ENCODE data around the gene XIRP1.

The XIRP1 gene

DNA sequence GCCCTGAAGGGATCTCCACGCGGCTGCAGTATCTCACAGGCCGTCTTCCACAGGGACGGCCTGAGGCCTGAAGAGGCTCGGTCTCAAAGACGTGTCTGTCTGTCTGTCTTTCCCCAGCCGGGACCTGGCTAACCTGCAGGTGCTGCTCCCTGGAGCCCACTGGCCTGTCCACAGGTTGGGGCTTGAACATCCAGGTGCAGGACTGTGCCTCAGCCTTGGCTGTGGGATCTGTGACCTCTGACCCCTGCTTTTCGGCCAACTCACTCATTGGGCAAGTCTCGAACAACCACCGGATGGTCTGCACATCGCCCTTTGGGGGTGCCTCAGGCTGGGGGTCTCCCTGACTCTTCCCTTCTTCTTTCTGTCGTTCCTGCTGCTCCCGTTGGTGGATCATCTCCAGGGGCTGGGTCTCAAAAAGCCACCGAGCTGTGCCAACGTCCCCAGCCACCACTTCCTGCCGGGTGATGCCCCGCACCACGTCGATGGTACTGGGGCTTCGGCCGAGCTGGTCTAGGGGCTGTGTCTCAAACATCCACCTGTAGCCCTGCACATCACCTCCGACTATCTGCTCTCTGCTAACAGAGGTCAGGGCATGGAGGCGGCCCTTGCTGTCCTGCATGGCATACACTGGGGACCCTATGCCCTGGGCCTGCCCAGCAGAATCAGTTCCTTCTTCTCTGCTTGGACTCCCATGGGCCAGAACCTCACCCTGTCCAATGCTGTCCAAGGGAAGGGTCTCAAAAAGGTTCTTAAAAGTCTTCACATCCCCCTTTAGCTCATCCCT lies 4.8 kb downstream of the XIRP1 start:
- TF ChIP-seq, protein P1, sequence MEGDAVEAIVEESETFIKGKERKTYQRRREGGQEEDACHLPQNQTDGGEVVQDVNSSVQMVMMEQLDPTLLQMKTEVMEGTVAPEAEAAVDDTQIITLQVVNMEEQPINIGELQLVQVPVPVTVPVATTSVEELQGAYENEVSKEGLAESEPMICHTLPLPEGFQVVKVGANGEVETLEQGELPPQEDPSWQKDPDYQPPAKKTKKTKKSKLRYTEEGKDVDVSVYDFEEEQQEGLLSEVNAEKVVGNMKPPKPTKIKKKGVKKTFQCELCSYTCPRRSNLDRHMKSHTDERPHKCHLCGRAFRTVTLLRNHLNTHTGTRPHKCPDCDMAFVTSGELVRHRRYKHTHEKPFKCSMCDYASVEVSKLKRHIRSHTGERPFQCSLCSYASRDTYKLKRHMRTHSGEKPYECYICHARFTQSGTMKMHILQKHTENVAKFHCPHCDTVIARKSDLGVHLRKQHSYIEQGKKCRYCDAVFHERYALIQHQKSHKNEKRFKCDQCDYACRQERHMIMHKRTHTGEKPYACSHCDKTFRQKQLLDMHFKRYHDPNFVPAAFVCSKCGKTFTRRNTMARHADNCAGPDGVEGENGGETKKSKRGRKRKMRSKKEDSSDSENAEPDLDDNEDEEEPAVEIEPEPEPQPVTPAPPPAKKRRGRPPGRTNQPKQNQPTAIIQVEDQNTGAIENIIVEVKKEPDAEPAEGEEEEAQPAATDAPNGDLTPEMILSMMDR (IDR thresholded peaks at IDR 0.05; ENCODE audit: low read depth, low read length) = no peak
- in situ Hi-C loops (cut with HindIII; ENCODE audit: low sequenced_read_pairs) = no loop called here
- DNase-seq (ENCODE audit: low read depth, low spot score) = no peak
- H3K4me3 ChIP-seq (ENCODE audit: low read depth, low read length) = no peak overlapping the region

DNA sequence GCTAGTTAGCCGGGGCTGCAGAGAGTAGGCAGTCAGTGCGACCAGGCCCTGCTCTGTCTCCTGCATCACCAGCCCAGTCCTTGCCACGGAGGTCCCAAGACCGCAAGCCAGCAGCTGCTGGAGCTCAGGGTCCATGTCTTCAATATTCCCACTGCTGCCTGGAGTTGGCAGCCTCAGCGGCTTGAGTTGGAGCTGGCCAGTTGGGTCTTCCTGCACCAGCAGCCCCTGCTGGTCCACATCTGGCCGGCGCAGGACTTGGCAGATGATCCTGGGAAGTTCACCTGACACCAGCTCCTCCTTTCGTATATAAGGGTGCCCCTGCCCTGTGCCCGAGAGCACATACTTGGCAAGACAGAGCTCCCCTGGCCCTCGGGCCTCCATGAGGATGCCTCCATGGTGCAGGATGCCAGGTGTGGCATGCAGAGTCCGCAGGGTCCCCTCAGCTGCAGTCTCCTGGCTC lies 5.7 kb downstream of the XIRP1 start:
- TF ChIP-seq, protein P1 (IDR thresholded peaks at IDR 0.05; ENCODE audit: low read depth, low read length) = no peak
- H3K4me3 ChIP-seq (ENCODE audit: low read depth, low read length) = no peak overlapping the region
- no peak for DNase-seq (ENCODE audit: low read depth, low spot score)
- in situ Hi-C loops (cut with HindIII; ENCODE audit: low sequenced_read_pairs) = no loop called here

DNA sequence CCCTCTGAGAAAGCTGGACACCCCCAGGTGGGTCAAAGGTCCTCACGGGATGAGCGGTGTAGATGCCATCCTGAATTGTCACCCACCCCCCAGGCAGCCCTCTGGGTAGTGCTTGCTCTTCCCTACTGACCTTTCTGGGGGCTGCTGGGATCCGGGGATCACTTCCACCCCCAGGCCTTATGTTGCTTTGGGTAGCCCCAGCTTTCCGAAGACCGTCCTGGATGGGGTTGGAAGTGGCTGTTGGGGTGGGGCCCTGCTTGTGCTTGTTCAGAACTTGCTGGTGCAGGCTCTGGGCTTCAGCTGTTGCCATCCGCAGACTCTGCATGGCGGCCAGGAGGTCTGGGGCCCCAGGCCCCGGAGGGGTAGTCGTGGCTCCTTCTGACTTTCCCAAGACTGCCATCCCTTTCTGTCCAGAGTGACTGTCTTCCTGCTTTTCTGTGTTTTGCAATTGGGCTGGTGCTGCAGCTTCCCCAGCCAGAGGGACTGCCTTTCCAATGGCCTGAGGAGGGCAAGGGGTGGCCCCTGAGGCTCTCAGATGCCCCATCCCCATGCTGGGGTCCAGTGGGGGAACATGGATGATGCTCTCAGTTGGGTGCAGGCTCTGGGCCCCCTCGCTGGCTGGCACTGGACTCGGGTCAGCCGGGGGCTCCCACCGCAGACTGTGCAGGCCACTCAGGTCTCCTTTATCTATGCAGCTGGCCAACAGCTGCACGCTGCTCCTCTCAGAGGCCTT lies 6.3 kb downstream of the XIRP1 start:
- TF ChIP-seq, protein P1 (IDR thresholded peaks at IDR 0.05; ENCODE audit: low read depth, low read length) = no peak
- in situ Hi-C loops (cut with HindIII; ENCODE audit: low sequenced_read_pairs) = no loop called here

DNA sequence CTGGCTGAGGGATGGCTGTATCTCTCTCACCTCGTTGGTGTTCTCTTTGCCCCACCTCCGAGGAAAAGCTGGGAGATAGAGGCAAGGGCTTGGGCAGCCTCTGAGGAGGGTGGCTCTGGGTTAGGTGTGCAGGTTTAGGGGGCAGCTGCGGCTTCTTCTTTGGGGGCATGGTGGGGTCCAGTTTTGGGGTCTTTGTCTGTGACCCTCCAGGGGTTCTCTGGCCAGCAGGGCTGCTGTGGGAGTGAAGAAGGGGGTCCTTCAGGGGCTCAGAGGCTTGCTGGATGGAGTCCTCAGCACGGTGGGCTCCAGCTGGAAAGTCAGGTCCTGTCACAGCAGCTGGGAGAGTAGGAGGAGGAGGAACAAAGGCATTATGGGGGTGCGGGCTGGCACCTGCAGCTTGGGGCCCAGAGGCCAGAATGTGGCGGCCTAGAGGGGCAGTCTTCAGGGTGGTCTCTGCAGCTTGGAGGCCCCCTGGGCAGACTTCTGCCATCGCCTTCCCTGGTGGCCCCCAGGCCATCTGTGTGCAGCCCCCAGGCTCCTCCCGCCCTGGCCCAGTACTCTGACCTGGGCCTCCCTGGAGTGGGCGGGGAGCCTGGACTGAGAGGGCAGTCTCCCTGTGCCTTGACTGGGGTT lies 7.0 kb downstream of the XIRP1 start:
- in situ Hi-C loops (cut with HindIII; ENCODE audit: low sequenced_read_pairs) = no loop called here
- TF ChIP-seq, protein P1 (IDR thresholded peaks at IDR 0.05; ENCODE audit: low read depth, low read length) = no peak
- DNase-seq (ENCODE audit: low read depth, low spot score) = no peak
- no peak overlapping the region for H3K4me3 ChIP-seq (ENCODE audit: low read depth, low read length)

More for the DNA sequence above, 6.3 kb downstream of the XIRP1 start:
- no peak for DNase-seq (ENCODE audit: low read depth, low spot score)
- H3K4me3 ChIP-seq (ENCODE audit: low read depth, low read length) = no peak overlapping the region

DNA sequence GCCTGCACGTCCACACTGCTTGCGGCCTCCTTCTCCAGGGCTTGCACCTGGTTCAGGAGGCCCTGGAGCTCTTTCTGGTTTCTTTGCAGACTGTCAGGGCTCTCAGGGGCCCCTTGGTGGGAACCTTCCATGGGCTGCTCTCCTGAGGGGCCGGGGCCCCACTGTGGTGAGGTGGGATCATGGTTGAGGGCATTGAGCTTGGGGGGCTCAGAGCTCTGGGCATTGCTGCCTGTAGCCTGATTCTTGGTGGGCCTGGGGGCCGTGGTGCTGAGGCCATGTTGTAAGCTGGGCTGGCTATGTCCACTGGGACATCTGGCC lies 7.5 kb downstream of the XIRP1 start:
- no peak overlapping the region for H3K4me3 ChIP-seq (ENCODE audit: low read depth, low read length)
- TF ChIP-seq, protein P1 (IDR thresholded peaks at IDR 0.05; ENCODE audit: low read depth, low read length) = no peak
- in situ Hi-C loops (cut with HindIII; ENCODE audit: low sequenced_read_pairs) = no loop called here
- no peak for DNase-seq (ENCODE audit: low read depth, low spot score)

DNA sequence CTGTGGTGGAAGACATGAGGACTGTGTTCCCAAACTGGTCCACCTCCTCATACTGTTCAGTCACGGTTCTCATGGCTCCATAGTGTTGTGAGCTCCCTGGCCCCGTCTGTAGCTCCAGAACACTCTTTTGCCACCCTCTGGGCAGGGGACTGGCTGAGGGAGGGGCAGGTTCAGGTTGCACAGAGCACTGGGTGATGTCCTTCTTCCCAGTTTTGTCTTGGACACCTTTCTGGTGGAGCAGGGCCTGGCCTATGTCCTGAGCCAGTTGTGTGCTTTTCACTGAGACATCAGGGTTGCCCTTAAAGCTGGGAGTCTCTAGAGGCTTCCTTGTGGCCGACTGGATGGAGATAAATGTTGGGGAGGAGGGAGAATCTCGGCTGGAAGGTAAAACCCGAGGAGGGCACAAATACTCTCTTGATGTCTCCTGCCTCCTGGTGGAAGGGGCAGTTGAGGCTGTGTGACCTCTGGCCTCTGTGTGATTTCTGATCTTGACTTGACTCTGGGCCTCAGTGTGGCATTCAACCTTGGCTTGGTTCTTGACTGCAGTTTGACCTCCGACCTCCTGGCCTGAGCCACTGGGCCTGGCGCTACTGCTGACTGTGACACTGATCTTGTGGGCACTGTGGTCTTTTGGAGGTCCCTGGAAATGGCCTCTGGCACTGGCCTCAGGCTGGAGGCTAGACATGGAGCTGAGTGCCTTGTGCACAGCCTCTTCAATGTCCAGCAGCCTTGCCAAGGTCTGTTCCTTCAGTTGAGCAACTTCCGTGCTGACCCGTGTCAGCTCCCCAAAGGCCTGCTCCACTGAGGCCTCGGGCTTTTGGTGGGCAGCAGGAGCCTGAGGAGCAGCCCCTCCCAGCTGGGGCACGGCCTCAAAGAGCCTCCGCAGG lies 8.1 kb downstream of the XIRP1 start:
- no peak for DNase-seq (ENCODE audit: low read depth, low spot score)
- TF ChIP-seq, protein P1 (IDR thresholded peaks at IDR 0.05; ENCODE audit: low read depth, low read length) = no peak
- in situ Hi-C loops (cut with HindIII; ENCODE audit: low sequenced_read_pairs) = no loop called here
- no peak overlapping the region for H3K4me3 ChIP-seq (ENCODE audit: low read depth, low read length)
